Amygdala (tissue), 56 donors: Measurements from ENCODE around the gene LMO7.

Source experiments
- DNase-seq, 56 donors: peaks; one replicate each; lab custom pipeline; 2025; lab: John Stamatoyannopoulos, UW

The LMO7 gene

GRCh38 chr13:75829830-75830229, 193.7 kb downstream of the LMO7 start:
- no peak for DNase-seq

- no peak for DNase-seq
Observed at GRCh38 chr13:75830842-75831241, 194.7 kb downstream of the LMO7 start.

GRCh38 chr13:75831389-75831788, 195.3 kb downstream of the LMO7 start:
- DNase-seq, result no peak

GRCh38 chr13:75832812-75833211, 196.7 kb downstream of the LMO7 start:
- DNase-seq, result no peak

GRCh38 chr13:75836441-75836840, 200.3 kb downstream of the LMO7 start:
- no peak for DNase-seq

GRCh38 chr13:75838366-75839005, 202.4 kb downstream of the LMO7 start:
- no peak for DNase-seq

- no peak for DNase-seq
Observed at GRCh38 chr13:75839406-75839805, 203.3 kb downstream of the LMO7 start.

- no peak for DNase-seq
Observed at GRCh38 chr13:75841905-75842304, 205.8 kb downstream of the LMO7 start.

GRCh38 chr13:75843074-75843473, 206.9 kb downstream of the LMO7 start:
- no peak for DNase-seq

- no peak for DNase-seq
Observed at GRCh38 chr13:75843991-75844390, 207.9 kb downstream of the LMO7 start.

GRCh38 chr13:75847588-75847987, 211.5 kb downstream of the LMO7 start:
- DNase-seq, result no peak

- DNase-seq, result no peak
Observed at GRCh38 chr13:75850916-75851315, 214.8 kb downstream of the LMO7 start.

- peak in 4 of 56 donors; percentile 4 to 11 (median 8) for DNase-seq
Observed at GRCh38 chr13:75855216-75855615, 219.1 kb downstream of the LMO7 start.

GRCh38 chr13:75855847-75856246, 219.7 kb downstream of the LMO7 start:
- DNase-seq, result no peak

- DNase-seq, result no peak
Observed at GRCh38 chr13:75857291-75857690, 221.2 kb downstream of the LMO7 start.

- no peak for DNase-seq
Observed at GRCh38 chr13:75860935-75861334, 224.8 kb downstream of the LMO7 start.

- DNase-seq, result no peak
Observed at GRCh38 chr13:75861786-75862185, 225.7 kb downstream of the LMO7 start.

- DNase-seq, result no peak
Observed at GRCh38 chr13:75864718-75865117, 228.6 kb downstream of the LMO7 start.

GRCh38 chr13:75867379-75868117, 231.4 kb downstream of the LMO7 start:
- no peak for DNase-seq

- DNase-seq, result no peak
Observed at GRCh38 chr13:75869981-75870380, 233.9 kb downstream of the LMO7 start.

- peak in 3 of 56 donors; percentile 7 to 10 (median 10) for DNase-seq
Observed at GRCh38 chr13:75870397-75870903, 234.3 kb downstream of the LMO7 start.

- DNase-seq, result no peak
Observed at GRCh38 chr13:75871059-75871458, 234.9 kb downstream of the LMO7 start.
